ENCODE measurements around the gene GRM5. TPM values are rescaled to one million over a fixed set of nuclear protein-coding genes. Genes with fewer than 3 reads are reported as not detected.

The GRM5 gene
- total and polyA plus RNA-seq, 2 experiments from 2014 or later, result not detected

DNA sequence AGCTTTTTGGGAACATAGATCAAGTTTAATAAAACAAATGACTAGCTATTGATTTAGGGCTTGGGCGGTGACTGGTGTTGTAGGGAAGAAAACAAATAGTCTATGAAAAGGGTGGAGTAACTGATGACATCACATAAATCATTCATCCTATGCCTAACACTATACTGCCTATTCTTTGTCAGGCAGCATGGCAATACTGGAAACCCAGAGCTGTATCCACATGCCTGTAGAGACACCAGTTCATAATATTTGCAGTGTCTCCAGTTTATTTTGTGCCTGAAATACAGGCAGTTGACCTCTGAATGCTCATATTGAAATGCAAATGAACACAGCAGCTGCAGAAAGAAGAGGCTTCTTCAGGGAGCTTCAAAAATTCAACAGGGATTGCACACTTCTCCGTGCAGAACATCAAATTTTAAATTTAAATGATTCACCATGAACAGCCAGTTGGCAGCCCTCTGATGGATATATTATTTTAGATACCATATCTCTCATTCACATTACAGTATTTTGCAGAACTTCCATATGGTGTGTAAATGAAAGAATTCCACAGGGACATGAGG, 445.1 kb downstream of the GRM5 start:
- Histone ChIP-seq H3F3A (ENCODE audit: insufficient read depth) (no peaks in the 10 kb centered on the region), H3K4me2 (ENCODE audit: unreplicated experiment) (no peak overlapping the region), H4K20me1 (ENCODE audit: insufficient read depth) (no peaks in the 10 kb centered on the region), H3K36me3 (ENCODE audit: low read depth) (no peaks in the 10 kb centered on the region), H3K9me2 (ENCODE audit: insufficient read depth) (no peaks in the 10 kb centered on the region), H2AFZ (no peak overlapping the region), H3K27ac (no peak overlapping the region), H3K4me3 (no peak overlapping the region), H3K9ac (no peak overlapping the region), H3K9me3 (ENCODE audit: low read depth) (no peaks in the 10 kb centered on the region), H3K4me1 (ENCODE audit: insufficient read depth) (no peaks in the 10 kb centered on the region), H3K79me2 (ENCODE audit: insufficient read depth) (no peaks in the 10 kb centered on the region), H3K27me3 (replicated peaks; ENCODE audit: insufficient read depth) (no peaks in the 10 kb centered on the region)
- in situ Hi-C loops (cut with MboI), result no loop called here
- no peak for DNase-seq
- TF ChIP-seq EZH2 (IDR thresholded peaks at IDR 0.05; ENCODE audit: insufficient read depth, poor library complexity, severe bottlenecking), result no peak
- TF ChIP-seq EZH2phosphoT487 (IDR thresholded peaks at IDR 0.05; ENCODE audit: insufficient read depth, low read depth), result no peak
- 71 to 78% methylated on average over 2 of the region's 2 CpGs for WGBS, 2 experiments (ENCODE audit: low coverage in 1 of 2, low lambda C conversion rate in 2 of 2, missing lambda C conversion rate in 2 of 2)

DNA sequence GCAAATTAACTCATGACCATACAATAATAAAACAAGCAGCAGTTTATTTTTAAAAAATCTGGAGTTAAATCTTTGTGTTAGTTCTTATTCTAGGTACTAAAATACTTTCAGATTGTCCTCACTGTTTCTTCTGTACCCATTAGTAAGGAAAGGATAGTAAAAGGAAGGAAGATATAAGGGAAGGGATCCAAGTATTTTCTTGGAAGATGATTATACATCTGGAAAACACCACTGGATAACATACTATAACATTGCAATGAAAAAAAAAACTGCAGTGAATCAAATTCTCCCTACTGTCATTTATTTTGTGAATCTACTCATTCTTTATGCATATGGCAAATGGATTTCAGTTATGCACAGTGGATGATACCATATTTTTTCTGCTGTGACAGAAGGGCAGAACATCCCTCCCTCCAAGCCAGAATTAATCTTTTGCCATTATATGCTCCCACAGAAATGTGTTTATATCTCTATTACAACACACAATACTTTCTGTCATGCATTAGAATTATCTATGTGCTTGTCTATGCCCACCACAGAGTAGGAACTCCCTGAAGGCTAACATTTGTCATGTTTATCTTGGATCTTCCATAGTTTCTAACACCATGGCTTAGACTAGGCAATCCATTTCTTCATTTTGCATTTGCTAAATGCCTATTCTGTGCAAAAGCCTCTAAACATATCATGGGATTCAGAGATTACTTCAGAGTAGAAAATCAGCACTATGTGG, 446.0 kb downstream of the GRM5 start:
- no peak overlapping the region for H3K4me2 ChIP-seq (ENCODE audit: unreplicated experiment)
- H2AFZ ChIP-seq, result no peak overlapping the region
- H3K9me2 ChIP-seq (ENCODE audit: insufficient read depth), result no peaks in the 10 kb centered on the region
- H3K79me2 ChIP-seq (ENCODE audit: insufficient read depth), result no peaks in the 10 kb centered on the region
- no peaks in the 10 kb centered on the region for H3K9me3 ChIP-seq (ENCODE audit: low read depth)
- no peak for DNase-seq
- TF ChIP-seq EZH2phosphoT487 (IDR thresholded peaks at IDR 0.05; ENCODE audit: insufficient read depth, low read depth) (no peak), EZH2 (IDR thresholded peaks at IDR 0.05; ENCODE audit: insufficient read depth, poor library complexity, severe bottlenecking) (no peak)
- H4K20me1 ChIP-seq (ENCODE audit: insufficient read depth), result no peaks in the 10 kb centered on the region
- no peak overlapping the region for H3K27ac ChIP-seq
- H3K4me3 ChIP-seq, result no peak overlapping the region
- H3K27me3 ChIP-seq (replicated peaks; ENCODE audit: insufficient read depth), result no peaks in the 10 kb centered on the region
- no peaks in the 10 kb centered on the region for H3K4me1 ChIP-seq (ENCODE audit: insufficient read depth)
- in situ Hi-C loops (cut with MboI), result no loop called here
- H3K36me3 ChIP-seq (ENCODE audit: low read depth), result no peaks in the 10 kb centered on the region
- H3K9ac ChIP-seq, result no peak overlapping the region
- H3F3A ChIP-seq (ENCODE audit: insufficient read depth), result no peaks in the 10 kb centered on the region

DNA sequence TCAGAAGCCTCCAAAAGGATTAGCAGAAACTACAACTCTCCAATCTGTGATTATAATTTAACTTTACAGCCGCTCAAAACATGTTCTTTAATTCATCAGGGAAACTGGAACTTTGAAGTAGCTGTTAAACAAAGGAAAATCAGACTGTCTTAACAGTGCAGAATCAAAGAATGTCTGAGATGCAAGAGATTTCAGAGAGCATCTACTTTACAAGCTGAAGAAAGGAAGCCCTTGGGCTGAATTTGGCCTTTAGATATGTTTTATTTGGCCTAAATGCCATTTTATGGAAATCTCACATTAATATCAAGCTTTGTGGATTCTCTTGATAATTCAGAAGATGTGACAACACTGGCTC, 446.7 kb downstream of the GRM5 start:
- H3K79me2 ChIP-seq (ENCODE audit: insufficient read depth), result no peaks in the 10 kb centered on the region
- H3K4me3 ChIP-seq, result no peak overlapping the region
- in situ Hi-C loops (cut with MboI), result no loop called here
- no peaks in the 10 kb centered on the region for H3K9me2 ChIP-seq (ENCODE audit: insufficient read depth)
- TF ChIP-seq EZH2 (IDR thresholded peaks at IDR 0.05; ENCODE audit: insufficient read depth, poor library complexity, severe bottlenecking), result no peak
- no peak for TF ChIP-seq EZH2phosphoT487 (IDR thresholded peaks at IDR 0.05; ENCODE audit: insufficient read depth, low read depth)
- no peaks in the 10 kb centered on the region for H3K36me3 ChIP-seq (ENCODE audit: low read depth)
- no peaks in the 10 kb centered on the region for H3K9me3 ChIP-seq (ENCODE audit: low read depth)
- H2AFZ ChIP-seq, result no peak overlapping the region
- DNase-seq, result no peak
- no peak overlapping the region for H3K4me2 ChIP-seq (ENCODE audit: unreplicated experiment)
- no peaks in the 10 kb centered on the region for H3F3A ChIP-seq (ENCODE audit: insufficient read depth)
- no peak overlapping the region for H3K27ac ChIP-seq
- WGBS, 2 experiments (ENCODE audit: low coverage in 1 of 2, low lambda C conversion rate in 2 of 2, missing lambda C conversion rate in 2 of 2), result 85 to 89% methylated on average over 1 of the region's 1 CpG
- no peaks in the 10 kb centered on the region for H3K4me1 ChIP-seq (ENCODE audit: insufficient read depth)
- H3K27me3 ChIP-seq (replicated peaks; ENCODE audit: insufficient read depth), result no peaks in the 10 kb centered on the region
- H3K9ac ChIP-seq, result no peak overlapping the region
- no peaks in the 10 kb centered on the region for H4K20me1 ChIP-seq (ENCODE audit: insufficient read depth)

DNA sequence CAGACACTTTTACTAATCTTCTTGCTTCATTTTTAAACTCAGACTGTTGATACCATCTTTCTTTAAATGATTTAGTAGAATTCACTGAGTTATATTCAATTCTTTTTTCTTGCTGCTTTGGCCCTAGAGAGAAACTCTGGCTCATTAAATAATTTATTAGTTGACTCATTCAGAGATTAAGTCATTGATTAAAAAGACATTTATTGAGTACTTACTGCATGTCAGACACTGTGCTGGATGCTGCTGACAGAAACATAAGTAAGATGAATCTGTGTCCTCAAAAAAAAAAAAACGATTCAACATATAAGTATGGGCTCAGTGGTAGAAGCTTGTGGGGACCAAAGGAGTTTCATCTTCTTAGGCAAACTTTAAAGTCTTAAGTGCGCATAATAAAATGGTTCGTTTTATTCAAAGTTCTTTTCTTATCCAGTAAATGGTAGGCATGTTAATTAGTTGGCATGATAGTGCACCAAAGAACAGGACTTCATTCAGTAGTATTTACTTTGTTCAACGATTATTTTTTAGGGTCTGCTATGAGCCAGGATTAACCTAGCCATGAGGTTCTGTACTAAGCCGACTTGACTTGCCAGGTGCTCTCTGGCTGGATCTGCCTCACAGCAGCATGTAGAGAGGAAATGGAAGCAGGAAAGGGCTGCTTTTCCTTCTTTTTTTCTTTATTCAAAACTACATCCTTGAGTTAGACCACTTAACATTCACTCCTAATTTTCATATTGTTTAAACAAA, 447.3 kb downstream of the GRM5 start:
- Histone ChIP-seq H3K79me2 (ENCODE audit: insufficient read depth) (no peaks in the 10 kb centered on the region), H3K4me1 (ENCODE audit: insufficient read depth) (no peaks in the 10 kb centered on the region), H3F3A (ENCODE audit: insufficient read depth) (no peaks in the 10 kb centered on the region), H3K9me3 (ENCODE audit: low read depth) (no peaks in the 10 kb centered on the region), H3K4me2 (ENCODE audit: unreplicated experiment) (no peak overlapping the region), H3K27me3 (replicated peaks; ENCODE audit: insufficient read depth) (no peaks in the 10 kb centered on the region), H3K9me2 (ENCODE audit: insufficient read depth) (0 out of 2 replicates have a peak, but pooled peaks cover 4% of the 10 kb centered on the region), H3K9ac (no peak overlapping the region), H3K36me3 (ENCODE audit: low read depth) (no peaks in the 10 kb centered on the region), H4K20me1 (ENCODE audit: insufficient read depth) (no peaks in the 10 kb centered on the region), H3K27ac (no peak overlapping the region), H2AFZ (no peak overlapping the region), H3K4me3 (no peak overlapping the region)
- TF ChIP-seq EZH2phosphoT487 (IDR thresholded peaks at IDR 0.05; ENCODE audit: insufficient read depth, low read depth) (no peak), EZH2 (IDR thresholded peaks at IDR 0.05; ENCODE audit: insufficient read depth, poor library complexity, severe bottlenecking) (no peak)
- in situ Hi-C loops (cut with MboI), result no loop called here
- no peak for DNase-seq
- 38 to 39% methylated on average over 5 of the region's 5 CpGs for WGBS, 2 experiments (ENCODE audit: low coverage in 1 of 2, low lambda C conversion rate in 2 of 2, missing lambda C conversion rate in 2 of 2)

All from GM23248 (cell line).